Ishikawa (cell line): ENCODE measurements around the gene PRKAG1.

Experiments
- CEBPB ChIP-seq: IDR thresholded peaks from 2 replicates; pipeline ENCODE4 v1.6.1; 2012
- CREB1 ChIP-seq: IDR thresholded peaks from 2 replicates; pipeline ENCODE4 v1.6.1; 2012; ENCODE audit warnings: low read depth
- EGR1 ChIP-seq: IDR thresholded peaks from 2 replicates; pipeline ENCODE4 v1.6.1; 2012
- EP300 ChIP-seq: IDR thresholded peaks from 2 replicates; pipeline ENCODE4 v1.6.1; 2012; ENCODE audit warnings: borderline replicate concordance
- FOXM1 ChIP-seq: IDR thresholded peaks from 2 replicates; pipeline ENCODE4 v1.6.1; 2012; ENCODE audit warnings: low read depth, borderline replicate concordance
- MAX ChIP-seq: IDR thresholded peaks from 2 replicates; pipeline ENCODE4 v1.6.1; 2012
- NFIC ChIP-seq: IDR thresholded peaks from 2 replicates; pipeline ENCODE4 v1.6.1; 2012
- RAD21 ChIP-seq: IDR thresholded peaks from 2 replicates; pipeline ENCODE4 v1.6.1; 2012; ENCODE audit warnings: low read depth
- REST ChIP-seq: IDR thresholded peaks from 2 replicates; pipeline ENCODE4 v1.6.1; 2012; ENCODE audit warnings: low read depth, mild to moderate bottlenecking
- TAF1 ChIP-seq: IDR thresholded peaks from 2 replicates; pipeline ENCODE4 v1.6.1; 2012; ENCODE audit warnings: low read depth, mild to moderate bottlenecking
- TCF12 ChIP-seq: IDR thresholded peaks from 2 replicates; pipeline ENCODE4 v1.6.1; 2012; ENCODE audit warnings: low read depth
- TEAD4 ChIP-seq: IDR thresholded peaks from 2 replicates; pipeline ENCODE4 v1.6.1; 2012
- USF1 ChIP-seq: IDR thresholded peaks from 2 replicates; pipeline ENCODE4 v1.6.1; 2012
- YY1 ChIP-seq: IDR thresholded peaks from 2 replicates; pipeline ENCODE4 v1.6.1; 2012; ENCODE audit warnings: low read depth
- ZBTB7A ChIP-seq: IDR thresholded peaks from 2 replicates; pipeline ENCODE4 v1.6.1; 2012; ENCODE audit warnings: low read depth

The PRKAG1 gene

GRCh38 chr12:49046129-49046895 lies 27.7 kb upstream of the PRKAG1 start:
- no peak for TF ChIP-seq NFIC
- TF ChIP-seq TCF12, result no peak
- TF ChIP-seq CREB1, result no peak
- TF ChIP-seq EP300, result no peak
- no peak for TF ChIP-seq REST
- no peak for TF ChIP-seq RAD21
- no peak for TF ChIP-seq MAX
- no peak for TF ChIP-seq CEBPB
- TF ChIP-seq FOXM1, result no peak
- TF ChIP-seq USF1, result no peak

GRCh38 chr12:49044660-49045059 lies 26.1 kb upstream of the PRKAG1 start:
- TF ChIP-seq TCF12 (no peak), FOXM1 (no peak), CREB1 (no peak), TAF1 (no peak), REST (no peak), TEAD4 (no peak), EP300 (no peak), EGR1 (no peak), MAX (no peak), ZBTB7A (no peak), YY1 (no peak), NFIC (no peak), RAD21 (no peak), CEBPB (no peak)

- TF ChIP-seq RAD21 (peak; percentile 14; the same call in 1 of the 2 replicates), USF1 (no peak)
Measured at GRCh38 chr12:49043856-49044258, 25.3 kb upstream of the PRKAG1 start.

GRCh38 chr12:49043241-49043640 lies 24.7 kb upstream of the PRKAG1 start:
- TF ChIP-seq YY1, result no peak
- no peak for TF ChIP-seq CEBPB
- TF ChIP-seq RAD21, result no peak
- TF ChIP-seq ZBTB7A, result no peak
- TF ChIP-seq TCF12, result no peak
- TF ChIP-seq USF1, result no peak
- no peak for TF ChIP-seq TAF1
- TF ChIP-seq REST, result no peak
- no peak for TF ChIP-seq EP300
- no peak for TF ChIP-seq TEAD4
- no peak for TF ChIP-seq EGR1
- no peak for TF ChIP-seq MAX
- TF ChIP-seq FOXM1, result no peak
- no peak for TF ChIP-seq CREB1
